AG04449 (cell line): ENCODE data around the gene PABPN1.

Experiments used
- CTCF ChIA-PET: fragments of 350-600 bp; formaldehyde crosslinking; extraction: SDS; loops from one replicate; lab custom pipeline; 2021; ENCODE audit warnings: antibody characterized with exemption; lab: Yijun Ruan, JAX
- POLR2A ChIA-PET: fragments of 400-600, 350-600 bp; formaldehyde crosslinking; extraction: SDS; loops from one replicate; lab custom pipeline; 2020; ENCODE audit warnings: antibody characterized with exemption, inconsistent platforms; lab: Yijun Ruan, JAX
- DNase-seq: peaks from one replicate; pipeline ENCODE4 v3.0.0-alpha.2; 2010; ENCODE audit warnings: low read depth, low spot score
- H3K4me3 ChIP-seq: 2 replicates; pipeline ENCODE4 v1.5.1; 2011; ENCODE audit warnings: low read depth, mild to moderate bottlenecking, control low read depth, low read length
- CTCF ChIP-seq: IDR thresholded peaks from one replicate; pipeline ENCODE4 v1.5.1; 2011; ENCODE audit warnings: mild to moderate bottlenecking, moderate library complexity, low read length, control low read depth, inconsistent platforms; ENCODE audit not compliant: insufficient read depth; ENCODE audit errors: missing control alignments

PABPN1 gene

GRCh38 chr14:23307687-23308644 lies 13.3 kb upstream of the PABPN1 start:
- ChIA-PET POLR2A (interaction anchor here (0.6 to 3.9 kb wide), 4 partner anchors 8 to 1907 kb away, joined by 3 to 30 read pairs (median 4); partner anchors contain the start of gene PABPN1), CTCF (interaction anchor here (0.7 to 20.5 kb wide), 5 partner anchors 10 to 19 kb away, joined by 3 to 300 read pairs (median 4); partner anchors contain the start of genes HOMEZ and PABPN1)

GRCh38 chr14:23308721-23309445 lies 12.4 kb upstream of the PABPN1 start:
- TF ChIP-seq CTCF, result no peak
- CTCF ChIA-PET, result interaction anchor here (1.5 to 20.5 kb wide), 3 partner anchors 12 to 20 kb away, joined by 3 to 300 read pairs (median 5); partner anchors contain the start of gene HOMEZ
- POLR2A ChIA-PET, result interaction anchor here (0.6 to 3.9 kb wide), 2 partner anchors 13 to 1908 kb away, joined by 3 to 30 read pairs; partner anchors contain the start of gene PABPN1

More at GRCh38 chr14:23307687-23308644, 13.3 kb upstream of the PABPN1 start:
- TF ChIP-seq CTCF, result no peak
- peak overlapping the region; percentile 91 for H3K4me3 ChIP-seq
- no peak for DNase-seq

GRCh38 chr14:23310546-23310945 lies 10.7 kb upstream of the PABPN1 start:
- DNase-seq, result no peak
- no peak overlapping the region for H3K4me3 ChIP-seq
- TF ChIP-seq CTCF, result no peak
- CTCF ChIA-PET, result interaction anchor here (1.0 to 20.5 kb wide), 5 partner anchors 9 to 156 kb away, joined by 3 to 300 read pairs (median 8); partner anchors contain the start of genes HOMEZ and PPP1R3E
- POLR2A ChIA-PET, result interaction anchor here (0.5 to 1.6 kb wide), 2 partner anchors 11 to 16 kb away, joined by 3 to 10 read pairs; partner anchors contain the start of gene PABPN1

More at GRCh38 chr14:23308721-23309445, 12.4 kb upstream of the PABPN1 start:
- H3K4me3 ChIP-seq, result peak overlapping the region; percentile 91
- no peak for DNase-seq

GRCh38 chr14:23316300-23316699 lies 5.0 kb upstream of the PABPN1 start:
- DNase-seq, result no peak
- no peak overlapping the region for H3K4me3 ChIP-seq
- TF ChIP-seq CTCF, result no peak
- POLR2A ChIA-PET, result interaction anchor here (0.6 to 1.3 kb wide), 2 partner anchors 9 to 12 kb away, joined by 3 read pairs; partner anchors contain the start of gene BCL2L2
- CTCF ChIA-PET, result interaction anchor here (5.1 kb wide), 1 partner anchor 14 kb away, joined by 30 read pairs; the partner anchor contains the start of gene PPP1R3E

- POLR2A ChIA-PET, result interaction anchor here (0.9 to 3.1 kb wide), 6 partner anchors 9 to 46 kb away, joined by 5 to 34 read pairs (median 20); partner anchors contain the start of genes BCL2L2, PPP1R3E and SLC22A17
- peak overlapping the region; percentile 54 for H3K4me3 ChIP-seq
- DNase-seq, result no peak
- no peak for TF ChIP-seq CTCF
- CTCF ChIA-PET, result interaction anchor here (0.8 to 18.0 kb wide), 13 partner anchors 7 to 240 kb away, joined by 3 to 303 read pairs (median 4); partner anchors contain the start of genes CMTM5 and PPP1R3E
Measured at GRCh38 chr14:23319746-23320583, 1.3 kb upstream of the PABPN1 start.
